Measurements from ENCODE around the gene BRSK1. TPM values are rescaled to one million over a fixed set of nuclear protein-coding genes. Genes with fewer than 3 reads are reported as not detected.

BRSK1 gene
- polyA plus RNA-seq (213 and 244 TPM in 2 replicates), polyA minus RNA-seq (171 and 174 TPM in 2 replicates)

DNA sequence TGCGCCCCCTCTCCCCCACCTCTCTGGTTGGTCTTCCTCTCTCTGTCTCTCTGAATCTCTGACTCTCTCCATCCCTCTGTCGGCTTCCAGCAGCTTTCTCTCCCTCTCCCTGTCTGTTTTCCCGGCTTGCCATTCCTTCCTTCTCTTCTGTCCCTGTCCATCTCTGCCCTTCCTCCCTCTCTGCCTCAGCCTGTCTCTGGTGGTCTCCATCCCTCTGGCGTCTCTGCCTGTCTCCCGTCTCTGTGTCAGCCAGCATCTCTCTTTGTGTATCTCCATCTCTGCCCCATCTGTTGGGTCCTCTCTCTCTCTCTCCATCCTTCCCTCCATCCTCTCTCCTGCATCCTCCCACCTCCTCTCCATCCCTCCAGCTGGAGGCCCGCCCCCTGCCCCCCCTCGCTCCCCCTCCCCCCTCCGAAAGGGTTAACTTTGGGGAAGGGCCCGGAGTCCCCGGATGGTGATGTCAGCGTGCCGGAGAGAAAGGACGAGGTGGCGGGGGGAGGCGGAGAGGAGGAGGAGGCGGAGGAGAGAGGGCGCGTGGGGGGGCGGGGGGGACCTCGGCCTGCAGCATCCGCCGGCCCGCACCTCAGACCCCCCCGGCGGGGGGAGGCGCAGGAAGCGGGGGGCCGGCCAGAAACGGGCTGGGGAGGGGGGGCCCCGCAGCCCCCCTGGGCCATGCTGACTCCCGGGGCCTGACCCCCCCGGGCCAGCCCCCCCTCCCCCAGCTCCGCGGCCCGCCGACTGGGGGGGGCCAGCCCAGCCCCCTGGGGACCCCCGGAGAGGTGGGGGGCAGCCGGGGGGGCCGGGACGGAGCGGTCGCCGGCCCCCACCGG lies at the start of gene BRSK1:
Gene BRSK1, plus strand, starts transcription at position 450 of the 830 bp plus-strand sequence. CDS start 446 bp downstream, outside the sequence.
- Histone ChIP-seq H4K20me1 (ENCODE audit: insufficient read depth) (no peaks in the 10 kb centered on the region), H3K9ac (ENCODE audit: low read length) (peak within 1 kb of the TSS; percentile 90)

DNA sequence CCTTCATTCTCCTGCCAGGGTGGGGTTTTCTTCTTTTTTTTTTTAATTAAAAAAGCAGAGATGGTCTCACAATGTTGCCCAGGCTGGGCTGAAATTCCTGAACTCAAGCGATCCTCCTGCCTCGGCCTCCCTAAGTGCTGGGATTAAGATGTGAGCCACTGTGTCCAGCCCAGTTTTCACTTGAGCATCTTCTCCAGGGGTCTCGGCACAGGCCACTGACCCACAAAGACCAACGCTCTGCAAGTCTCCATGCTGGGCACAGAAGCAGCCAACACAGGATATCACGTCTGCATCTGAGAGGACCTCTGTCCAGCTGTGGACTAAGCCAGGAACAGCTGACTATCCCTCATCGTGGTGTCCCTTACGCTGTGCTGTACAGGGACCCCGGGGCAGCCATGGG lies 45.8 kb upstream of the BRSK1 start:
- Histone ChIP-seq H3K9me2 (ENCODE audit: insufficient read depth, low read length) (no peaks in the 10 kb centered on the region), H3F3A (ENCODE audit: insufficient read depth, low read length, poor library complexity, severe bottlenecking) (no peaks in the 10 kb centered on the region), H4K20me1 (ENCODE audit: insufficient read depth) (no peaks in the 10 kb centered on the region), H3K4me3 (ENCODE audit: low read length) (no peak overlapping the region), H2AFZ (ENCODE audit: low read depth, low read length) (no peak overlapping the region), H3K9ac (ENCODE audit: low read length) (no peak overlapping the region), H3K36me3 (ENCODE audit: insufficient read depth, low read length) (peaks cover 9% of the 10 kb centered on the region), H3K79me2 (replicated peaks; ENCODE audit: insufficient read depth, low read length) (no peaks in the 10 kb centered on the region), H3K27me3 (ENCODE audit: insufficient read depth, low read depth, low read length) (no peaks in the 10 kb centered on the region), H3K27ac (ENCODE audit: low read length) (no peak overlapping the region), H3K4me2 (ENCODE audit: low read length) (no peak overlapping the region), H3K9me3 (ENCODE audit: low read length) (no peaks in the 10 kb centered on the region)
- TF ChIP-seq SMC3 (conservative IDR thresholded peaks at IDR 0.05; ENCODE audit: poor library complexity) (no peak), EZH2 (IDR thresholded peaks at IDR 0.05; ENCODE audit: borderline replicate concordance, insufficient read depth, low read length, poor library complexity, severe bottlenecking) (no peak), RAD21 (conservative IDR thresholded peaks at IDR 0.05) (no peak), EP300 (conservative IDR thresholded peaks at IDR 0.05; ENCODE audit: poor library complexity, severe bottlenecking) (no peak), MXI1 (conservative IDR thresholded peaks at IDR 0.05; ENCODE audit: poor library complexity, severe bottlenecking) (no peak), POLR2AphosphoS5 (IDR thresholded peaks at IDR 0.05) (no peak), TAF1 (IDR thresholded peaks at IDR 0.05; ENCODE audit: low read depth) (no peak)
- TF ChIP-seq, protein P1, sequence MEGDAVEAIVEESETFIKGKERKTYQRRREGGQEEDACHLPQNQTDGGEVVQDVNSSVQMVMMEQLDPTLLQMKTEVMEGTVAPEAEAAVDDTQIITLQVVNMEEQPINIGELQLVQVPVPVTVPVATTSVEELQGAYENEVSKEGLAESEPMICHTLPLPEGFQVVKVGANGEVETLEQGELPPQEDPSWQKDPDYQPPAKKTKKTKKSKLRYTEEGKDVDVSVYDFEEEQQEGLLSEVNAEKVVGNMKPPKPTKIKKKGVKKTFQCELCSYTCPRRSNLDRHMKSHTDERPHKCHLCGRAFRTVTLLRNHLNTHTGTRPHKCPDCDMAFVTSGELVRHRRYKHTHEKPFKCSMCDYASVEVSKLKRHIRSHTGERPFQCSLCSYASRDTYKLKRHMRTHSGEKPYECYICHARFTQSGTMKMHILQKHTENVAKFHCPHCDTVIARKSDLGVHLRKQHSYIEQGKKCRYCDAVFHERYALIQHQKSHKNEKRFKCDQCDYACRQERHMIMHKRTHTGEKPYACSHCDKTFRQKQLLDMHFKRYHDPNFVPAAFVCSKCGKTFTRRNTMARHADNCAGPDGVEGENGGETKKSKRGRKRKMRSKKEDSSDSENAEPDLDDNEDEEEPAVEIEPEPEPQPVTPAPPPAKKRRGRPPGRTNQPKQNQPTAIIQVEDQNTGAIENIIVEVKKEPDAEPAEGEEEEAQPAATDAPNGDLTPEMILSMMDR (IDR thresholded peaks at IDR 0.05; ENCODE audit: poor library complexity, severe bottlenecking), result no peak

More for the DNA sequence above, at the start of gene BRSK1:
- H3K27me3 ChIP-seq (ENCODE audit: insufficient read depth, low read depth, low read length), result no peaks in the 10 kb centered on the region
- peak within 1 kb of the TSS; percentile 89 for H3K27ac ChIP-seq (ENCODE audit: low read length)
- H3K9me2 ChIP-seq (ENCODE audit: insufficient read depth, low read length), result no peaks in the 10 kb centered on the region
- no peaks in the 10 kb centered on the region for H3K9me3 ChIP-seq (ENCODE audit: low read length)
- H3K4me3 ChIP-seq (ENCODE audit: low read length), result peak within 1 kb of the TSS; percentile 77
- H2AFZ ChIP-seq (ENCODE audit: low read depth, low read length), result peak within 1 kb of the TSS; percentile 69
- peaks cover 28% of the 10 kb centered on the region for H3K79me2 ChIP-seq (replicated peaks; ENCODE audit: insufficient read depth, low read length)
- H3K4me2 ChIP-seq (ENCODE audit: low read length), result peak within 1 kb of the TSS; percentile 41
- peaks cover 4% of the 10 kb centered on the region for H3K36me3 ChIP-seq (ENCODE audit: insufficient read depth, low read length)
- no peaks in the 10 kb centered on the region for H3F3A ChIP-seq (ENCODE audit: insufficient read depth, low read length, poor library complexity, severe bottlenecking)
- TF ChIP-seq TAF1 (IDR thresholded peaks at IDR 0.05; ENCODE audit: low read depth) (no peak), EP300 (conservative IDR thresholded peaks at IDR 0.05; ENCODE audit: poor library complexity, severe bottlenecking) (peak; percentile 11), POLR2AphosphoS5 (IDR thresholded peaks at IDR 0.05) (peak; percentile 83), EZH2 (IDR thresholded peaks at IDR 0.05; ENCODE audit: borderline replicate concordance, insufficient read depth, low read length, poor library complexity, severe bottlenecking) (no peak), SMC3 (conservative IDR thresholded peaks at IDR 0.05; ENCODE audit: poor library complexity) (peak; percentile 34), MXI1 (conservative IDR thresholded peaks at IDR 0.05; ENCODE audit: poor library complexity, severe bottlenecking) (no peak), RAD21 (conservative IDR thresholded peaks at IDR 0.05) (peak; percentile 18)
- TF ChIP-seq, protein P1 (IDR thresholded peaks at IDR 0.05; ENCODE audit: poor library complexity, severe bottlenecking), result no peak
- TF ChIP-seq, protein P2, sequence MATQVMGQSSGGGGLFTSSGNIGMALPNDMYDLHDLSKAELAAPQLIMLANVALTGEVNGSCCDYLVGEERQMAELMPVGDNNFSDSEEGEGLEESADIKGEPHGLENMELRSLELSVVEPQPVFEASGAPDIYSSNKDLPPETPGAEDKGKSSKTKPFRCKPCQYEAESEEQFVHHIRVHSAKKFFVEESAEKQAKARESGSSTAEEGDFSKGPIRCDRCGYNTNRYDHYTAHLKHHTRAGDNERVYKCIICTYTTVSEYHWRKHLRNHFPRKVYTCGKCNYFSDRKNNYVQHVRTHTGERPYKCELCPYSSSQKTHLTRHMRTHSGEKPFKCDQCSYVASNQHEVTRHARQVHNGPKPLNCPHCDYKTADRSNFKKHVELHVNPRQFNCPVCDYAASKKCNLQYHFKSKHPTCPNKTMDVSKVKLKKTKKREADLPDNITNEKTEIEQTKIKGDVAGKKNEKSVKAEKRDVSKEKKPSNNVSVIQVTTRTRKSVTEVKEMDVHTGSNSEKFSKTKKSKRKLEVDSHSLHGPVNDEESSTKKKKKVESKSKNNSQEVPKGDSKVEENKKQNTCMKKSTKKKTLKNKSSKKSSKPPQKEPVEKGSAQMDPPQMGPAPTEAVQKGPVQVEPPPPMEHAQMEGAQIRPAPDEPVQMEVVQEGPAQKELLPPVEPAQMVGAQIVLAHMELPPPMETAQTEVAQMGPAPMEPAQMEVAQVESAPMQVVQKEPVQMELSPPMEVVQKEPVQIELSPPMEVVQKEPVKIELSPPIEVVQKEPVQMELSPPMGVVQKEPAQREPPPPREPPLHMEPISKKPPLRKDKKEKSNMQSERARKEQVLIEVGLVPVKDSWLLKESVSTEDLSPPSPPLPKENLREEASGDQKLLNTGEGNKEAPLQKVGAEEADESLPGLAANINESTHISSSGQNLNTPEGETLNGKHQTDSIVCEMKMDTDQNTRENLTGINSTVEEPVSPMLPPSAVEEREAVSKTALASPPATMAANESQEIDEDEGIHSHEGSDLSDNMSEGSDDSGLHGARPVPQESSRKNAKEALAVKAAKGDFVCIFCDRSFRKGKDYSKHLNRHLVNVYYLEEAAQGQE (IDR thresholded peaks at IDR 0.05; ENCODE audit: borderline replicate concordance), result peak; percentile 42

All from neural cell (in vitro differentiated cells).